MG63 (cell line): ENCODE measurements around the gene IFT122. TPM values are rescaled to one million over a fixed set of nuclear protein-coding genes. Genes with fewer than 3 reads are reported as not detected.
"Not testable (repeated sequence)": the region's sequence is repeated elsewhere in the genome, so short reads cannot be mapped to it uniquely, and the experiment has no call there.

Experiments used
- DNase-seq: peaks from one replicate; pipeline ENCODE4 v3.0.0-alpha.2; 2020
- H3K27me3 ChIP-seq: fragments of 250-450 bp; sonication (Bioruptor Pico); 2 replicates; pipeline ENCODE4 v1.5.1; 2020; ENCODE audit warnings: mild to moderate bottlenecking, moderate library complexity
- H3K36me3 ChIP-seq: fragments of 250-450 bp; sonication (Bioruptor Pico); 2 replicates; pipeline ENCODE4 v1.5.1; 2020; ENCODE audit warnings: mild to moderate bottlenecking, moderate library complexity
- H3K4me3 ChIP-seq: fragments of 250-450 bp; sonication (Bioruptor Pico); 2 replicates; pipeline ENCODE4 v1.5.1; 2020; ENCODE audit warnings: mild to moderate bottlenecking, moderate library complexity
- H3K9me3 ChIP-seq: fragments of 250-450 bp; sonication (Bioruptor Pico); 2 replicates; pipeline ENCODE4 v1.5.1; 2020; ENCODE audit warnings: mild to moderate bottlenecking, moderate library complexity
- total RNA-seq: library from RNA; depleted of rRNA; stranded (reverse); fragments of >200 nt; shearing (Covaris generic); gene quantifications from 2 replicates; pipeline ENCODE4 v1.2.3, GENCODE V29; 2014; ENCODE audit warnings: low replicate concordance

The IFT122 gene
- total RNA-seq, 1 experiment from 2014 or later = 25.3 TPM

DNA sequence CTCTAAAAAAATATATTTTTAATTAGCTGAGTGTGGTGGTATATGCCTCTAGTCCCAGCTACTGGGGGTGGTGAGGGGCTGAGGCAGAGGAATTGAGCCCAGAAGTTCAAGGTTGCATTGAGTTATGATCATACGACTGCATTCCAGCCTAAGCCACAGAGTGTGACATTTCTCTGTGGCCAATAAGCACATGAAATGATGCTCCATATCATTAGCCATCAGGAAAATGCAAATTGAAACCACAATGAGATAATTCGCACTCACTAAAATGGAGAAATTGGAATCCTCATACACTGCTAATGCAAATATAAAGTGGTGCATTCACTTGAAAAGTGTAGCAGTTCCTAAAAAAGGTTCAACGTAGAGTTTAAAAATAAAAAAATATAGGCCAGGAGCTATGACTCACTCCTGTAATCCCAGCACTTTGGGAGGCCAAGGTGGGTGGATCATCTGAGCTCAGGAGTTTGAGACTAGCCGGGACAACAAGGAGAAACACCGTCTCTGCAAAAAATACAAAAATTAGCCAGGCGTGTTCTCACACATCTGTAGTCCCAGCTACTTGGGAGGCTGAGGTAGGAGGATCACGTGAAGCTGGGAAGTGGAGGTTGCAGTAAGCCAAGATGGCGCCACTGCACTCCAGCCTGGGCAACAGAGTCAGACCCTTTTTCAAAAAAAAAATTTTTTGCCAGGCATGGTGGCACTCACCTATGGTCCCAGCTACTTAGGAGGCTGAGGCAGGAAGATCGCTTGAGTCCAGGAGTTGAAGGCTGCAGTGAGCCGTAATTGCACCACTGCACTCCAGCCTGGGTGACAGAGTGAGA lies 35.2 kb downstream of the IFT122 start:
- H3K36me3 ChIP-seq = peaks cover 50% of the 10 kb centered on the region
- H3K9me3 ChIP-seq = no peaks in the 10 kb centered on the region
- no peak for DNase-seq
- H3K27me3 ChIP-seq = no peaks in the 10 kb centered on the region
- no peak overlapping the region for H3K4me3 ChIP-seq

GRCh38 chr3:129475863-129476262 lies 35.8 kb downstream of the IFT122 start:
- H3K27me3 ChIP-seq = no peaks in the 10 kb centered on the region
- DNase-seq = no peak
- peaks cover 54% of the 10 kb centered on the region for H3K36me3 ChIP-seq
- H3K9me3 ChIP-seq = no peaks in the 10 kb centered on the region
- H3K4me3 ChIP-seq = no peak overlapping the region

GRCh38 chr3:129476586-129476985 lies 36.6 kb downstream of the IFT122 start:
- peaks cover 53% of the 10 kb centered on the region for H3K36me3 ChIP-seq
- H3K4me3 ChIP-seq = no peak overlapping the region
- DNase-seq = no peak

DNA sequence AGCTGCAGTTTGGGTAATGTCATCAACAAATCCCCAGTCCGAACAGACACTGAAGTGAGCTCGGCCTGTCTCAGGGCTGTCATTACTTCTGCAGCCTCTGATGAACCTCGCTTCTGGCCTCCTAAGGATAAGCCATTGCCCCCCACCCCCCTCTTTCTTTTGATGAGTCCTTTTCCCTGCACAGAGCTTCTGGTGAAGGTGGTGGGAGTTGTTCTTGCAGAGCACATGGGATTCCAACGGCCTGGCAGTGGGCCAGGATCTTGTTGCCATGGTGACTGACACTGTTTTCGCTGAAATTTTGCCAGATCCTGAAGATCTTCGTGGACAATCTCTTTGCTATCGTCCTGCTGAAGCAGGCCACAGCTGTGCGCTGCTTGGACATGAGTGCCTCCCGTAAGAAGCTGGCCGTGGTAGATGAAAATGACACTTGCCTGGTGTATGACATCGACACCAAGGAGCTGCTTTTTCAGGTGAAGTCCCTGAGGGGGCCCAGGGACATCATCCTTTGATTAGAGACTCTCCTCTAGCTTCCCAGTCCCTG lies 41.3 kb downstream of the IFT122 start:
- DNase-seq, H3K4me3 ChIP-seq, H3K9me3 ChIP-seq, H3K27me3 ChIP-seq: not testable (repeated sequence)
- peaks cover 55% of the 10 kb centered on the region for H3K36me3 ChIP-seq

More at GRCh38 chr3:129476586-129476985, 36.6 kb downstream of the IFT122 start:
- Histone ChIP-seq H3K9me3 (no peaks in the 10 kb centered on the region), H3K27me3 (no peaks in the 10 kb centered on the region)

DNA sequence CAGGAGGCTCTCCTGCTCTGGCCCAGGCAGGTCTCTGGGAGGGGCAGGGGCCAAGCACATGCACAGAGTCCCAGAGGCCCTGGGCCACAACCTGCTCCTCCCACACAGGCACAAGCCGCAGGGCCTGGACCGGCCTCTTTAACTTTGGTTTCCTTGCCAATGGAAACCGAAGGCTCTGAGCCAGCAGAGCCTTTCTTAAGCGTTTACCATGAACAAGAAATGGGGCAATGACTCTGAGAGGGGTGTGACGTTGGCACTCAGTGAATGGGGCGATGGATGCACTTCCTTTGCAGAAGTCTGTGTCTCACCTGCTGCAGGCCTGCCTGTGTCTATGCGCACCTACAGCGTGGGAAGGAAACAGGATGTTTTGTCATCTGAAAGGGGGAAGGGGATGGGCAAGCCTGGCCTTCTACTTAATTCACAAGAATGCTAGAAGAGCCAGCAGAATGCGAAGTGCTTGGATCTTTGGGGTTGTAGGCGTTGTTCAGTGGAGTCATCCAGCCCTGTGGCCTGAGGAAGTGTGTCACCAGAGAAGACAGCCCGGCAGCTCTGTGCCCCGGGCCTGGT lies 41.8 kb downstream of the IFT122 start:
- H3K9me3 ChIP-seq = no peaks in the 10 kb centered on the region
- H3K27me3 ChIP-seq = no peaks in the 10 kb centered on the region
- no peak overlapping the region for H3K4me3 ChIP-seq
- no peak for DNase-seq
- H3K36me3 ChIP-seq = peaks cover 53% of the 10 kb centered on the region

GRCh38 chr3:129482721-129483120 lies 42.7 kb downstream of the IFT122 start:
- DNase-seq = no peak
- peaks cover 45% of the 10 kb centered on the region for H3K36me3 ChIP-seq
- no peaks in the 10 kb centered on the region for H3K9me3 ChIP-seq
- no peak overlapping the region for H3K4me3 ChIP-seq
- no peaks in the 10 kb centered on the region for H3K27me3 ChIP-seq

GRCh38 chr3:129483870-129484269 lies 43.8 kb downstream of the IFT122 start:
- Histone ChIP-seq H3K9me3 (no peaks in the 10 kb centered on the region), H3K4me3 (no peak overlapping the region), H3K27me3 (no peaks in the 10 kb centered on the region), H3K36me3 (peaks cover 35% of the 10 kb centered on the region)
- DNase-seq = no peak

- H3K27me3 ChIP-seq, H3K9me3 ChIP-seq, H3K4me3 ChIP-seq, DNase-seq: not testable (repeated sequence)
- H3K36me3 ChIP-seq = peaks cover 25% of the 10 kb centered on the region
Measured at GRCh38 chr3:129485146-129485545, 45.1 kb downstream of the IFT122 start.

DNA sequence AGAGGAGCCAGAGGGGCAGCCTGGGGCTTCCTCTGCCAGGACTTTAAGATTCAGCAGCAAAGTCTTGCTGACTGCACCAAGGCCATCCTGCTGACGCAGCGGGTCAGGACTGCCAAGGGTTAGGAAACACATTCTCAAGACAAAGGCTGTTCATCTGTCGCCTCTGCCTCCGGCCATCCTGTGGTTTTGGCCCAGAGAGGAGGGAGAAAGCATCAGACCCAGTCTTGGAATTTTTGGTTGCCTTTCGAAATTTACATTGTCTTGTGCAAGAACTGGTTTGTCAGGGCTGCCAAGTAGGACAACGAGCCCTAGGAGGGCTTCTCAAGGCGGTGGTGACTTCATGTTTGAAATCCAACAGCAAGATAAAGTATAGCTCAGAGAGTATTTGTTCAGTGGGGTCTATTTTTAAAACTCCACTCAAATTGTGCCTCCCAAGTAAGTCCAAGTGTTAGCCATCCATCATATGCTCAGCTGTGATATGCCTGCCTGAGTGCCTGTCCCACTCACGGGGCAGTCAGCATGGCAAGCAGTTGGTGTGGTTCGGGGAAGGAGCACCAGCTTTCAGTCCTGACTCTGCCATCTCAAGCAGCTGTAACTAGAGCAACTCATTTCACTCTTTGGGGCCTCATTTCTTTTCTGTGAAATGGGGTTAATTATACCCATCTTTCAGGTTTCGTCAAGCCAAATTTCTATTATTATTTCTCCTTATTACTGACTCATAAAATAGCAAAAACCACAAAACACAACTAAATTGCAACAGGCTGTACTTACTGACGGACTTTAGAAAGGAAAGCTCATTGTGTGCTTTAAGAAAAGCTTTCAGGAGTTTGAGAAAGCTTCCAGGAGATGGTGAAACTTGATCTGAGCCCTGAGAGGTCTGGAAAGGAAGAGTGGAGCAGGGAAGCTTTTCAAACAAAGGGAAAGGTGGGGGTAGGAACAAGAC lies 46.0 kb downstream of the IFT122 start:
- no peak overlapping the region for H3K4me3 ChIP-seq
- DNase-seq = peak; percentile 95
- no peaks in the 10 kb centered on the region for H3K9me3 ChIP-seq
- peaks cover 22% of the 10 kb centered on the region for H3K36me3 ChIP-seq
- no peaks in the 10 kb centered on the region for H3K27me3 ChIP-seq

DNA sequence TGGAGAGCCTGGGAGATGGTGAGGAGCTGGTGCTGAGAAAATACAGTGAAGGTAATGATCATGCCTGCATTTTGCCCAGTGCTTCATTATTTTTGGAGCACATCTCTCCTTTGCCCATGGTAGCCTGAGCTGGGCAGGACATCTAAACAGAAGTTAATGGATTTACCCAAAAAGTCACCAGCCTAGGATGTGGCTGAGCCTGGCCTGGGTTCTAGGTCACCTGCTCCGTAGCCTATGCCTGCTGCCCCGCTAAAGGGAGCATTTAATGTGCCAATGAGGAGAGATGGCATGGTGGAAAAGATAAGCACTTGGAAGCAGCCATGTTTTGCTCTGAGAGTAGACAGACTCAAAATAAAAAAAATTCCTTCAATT lies 46.6 kb downstream of the IFT122 start:
- DNase-seq = no peak
- Histone ChIP-seq H3K9me3 (no peaks in the 10 kb centered on the region), H3K36me3 (peaks cover 22% of the 10 kb centered on the region), H3K4me3 (no peak overlapping the region), H3K27me3 (no peaks in the 10 kb centered on the region)

DNA sequence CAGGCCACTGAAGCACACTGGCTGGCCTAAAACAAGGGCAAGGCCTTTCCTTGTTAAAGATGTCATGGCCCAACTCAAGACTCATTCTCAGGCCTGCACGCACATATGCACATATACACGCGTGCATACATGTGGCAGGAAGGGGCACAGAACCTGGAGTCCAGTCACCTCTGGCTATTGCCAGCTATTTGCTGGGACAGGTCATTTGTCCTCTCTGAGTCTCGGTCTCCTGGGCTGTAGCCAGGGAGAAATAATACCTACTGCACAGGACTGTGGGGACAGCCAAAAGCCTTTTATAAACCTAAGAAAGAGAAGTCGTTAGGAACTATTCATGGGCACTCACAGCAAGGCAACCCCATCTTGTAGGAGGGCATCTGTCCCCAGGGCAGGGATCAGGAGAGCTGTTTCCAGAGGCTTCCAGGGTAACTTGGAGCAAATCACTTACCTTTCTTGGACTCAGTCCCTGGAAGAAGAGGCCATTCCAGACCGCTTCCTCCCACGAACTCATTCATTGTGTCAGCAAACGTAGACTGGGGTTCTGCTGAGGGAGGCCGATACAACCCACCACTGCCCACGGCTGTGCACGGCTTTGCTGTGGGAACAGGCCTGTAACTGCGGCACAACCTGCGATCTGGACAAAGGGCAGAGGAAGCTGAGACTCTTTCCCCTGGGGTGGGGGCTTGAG lies 47.3 kb downstream of the IFT122 start:
- no peak for DNase-seq

DNA sequence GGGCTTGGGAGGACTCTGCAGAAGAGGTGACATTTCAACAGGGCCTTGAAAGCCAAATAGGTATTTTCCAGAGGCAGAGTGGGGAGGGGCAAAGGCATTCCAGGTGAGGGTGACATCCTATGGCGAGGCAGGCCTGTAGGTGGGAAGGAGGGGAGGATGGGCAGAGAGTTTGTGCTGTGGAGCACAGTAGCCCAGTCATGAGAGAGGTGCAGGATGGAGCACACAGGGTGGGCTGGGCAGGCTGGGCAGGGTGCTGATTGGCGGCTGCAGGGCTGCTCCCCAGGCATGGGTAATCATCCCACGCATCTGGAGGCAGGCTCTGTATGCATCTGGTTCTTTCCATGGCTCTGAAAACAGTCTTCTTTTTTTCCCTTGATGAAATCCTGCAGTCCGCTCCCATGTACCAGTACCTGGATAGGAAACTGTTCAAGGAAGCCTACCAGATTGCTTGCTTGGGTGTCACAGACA lies 47.9 kb downstream of the IFT122 start:
- DNase-seq, H3K9me3 ChIP-seq, H3K27me3 ChIP-seq, H3K4me3 ChIP-seq: not testable (repeated sequence)
- H3K36me3 ChIP-seq = peaks cover 24% of the 10 kb centered on the region

More for the DNA sequence above, 47.3 kb downstream of the IFT122 start:
- Histone ChIP-seq H3K36me3 (peaks cover 23% of the 10 kb centered on the region), H3K4me3 (no peak overlapping the region), H3K27me3 (no peaks in the 10 kb centered on the region), H3K9me3 (no peaks in the 10 kb centered on the region)

DNA sequence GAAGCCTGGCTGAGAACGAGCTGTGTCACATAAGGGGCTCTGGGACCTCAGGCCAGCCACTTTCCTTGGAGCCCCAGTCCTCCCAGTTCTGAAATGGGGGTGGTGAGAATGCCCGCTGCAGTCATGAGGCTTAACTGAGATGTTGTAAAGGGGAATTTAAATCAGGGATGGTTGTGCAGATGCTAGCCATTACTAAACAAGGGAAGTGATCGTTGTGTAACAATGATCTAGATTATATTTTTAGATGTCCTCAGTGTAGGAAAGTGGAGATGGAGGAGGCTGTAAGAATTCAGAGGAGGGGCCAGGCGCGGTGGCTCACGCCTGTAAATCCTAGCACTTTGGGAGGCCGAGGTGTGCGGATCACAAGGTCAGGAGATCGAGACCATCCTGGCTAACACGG lies 49.2 kb downstream of the IFT122 start:
- H3K9me3 ChIP-seq, DNase-seq: not testable (repeated sequence)

DNA sequence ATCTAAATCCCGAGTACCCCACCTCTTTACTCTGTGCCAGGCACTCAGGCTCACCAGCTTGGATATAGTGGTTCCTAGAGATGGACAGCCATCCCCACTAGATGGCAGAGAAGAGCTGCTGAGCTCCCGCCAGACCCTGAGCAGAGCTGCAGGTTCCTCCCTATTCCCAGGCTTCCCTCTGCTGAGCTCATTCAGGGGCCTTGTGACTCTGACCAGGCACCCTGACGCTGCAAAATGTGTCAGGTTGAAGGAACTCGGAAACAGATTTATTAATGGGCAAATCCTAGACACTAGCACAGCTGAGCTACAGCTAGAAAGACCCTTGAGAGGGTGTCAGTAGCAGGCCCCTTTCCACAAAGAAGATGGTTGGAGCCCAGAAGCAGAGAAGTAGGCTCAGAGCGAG lies 50.2 kb downstream of the IFT122 start:
- DNase-seq = peak; percentile 82
- H3K36me3 ChIP-seq = peaks cover 30% of the 10 kb centered on the region
- no peaks in the 10 kb centered on the region for H3K27me3 ChIP-seq
- H3K9me3 ChIP-seq = no peaks in the 10 kb centered on the region
- H3K4me3 ChIP-seq = no peak overlapping the region

More for the DNA sequence above, 49.2 kb downstream of the IFT122 start:
- H3K36me3 ChIP-seq = peaks cover 30% of the 10 kb centered on the region
- not testable (repeated sequence) for H3K4me3 ChIP-seq, H3K27me3 ChIP-seq

GRCh38 chr3:129491077-129491476 lies 51.1 kb downstream of the IFT122 start:
- not testable (repeated sequence) for H3K27me3 ChIP-seq, DNase-seq, H3K4me3 ChIP-seq, H3K9me3 ChIP-seq
- peaks cover 32% of the 10 kb centered on the region for H3K36me3 ChIP-seq

DNA sequence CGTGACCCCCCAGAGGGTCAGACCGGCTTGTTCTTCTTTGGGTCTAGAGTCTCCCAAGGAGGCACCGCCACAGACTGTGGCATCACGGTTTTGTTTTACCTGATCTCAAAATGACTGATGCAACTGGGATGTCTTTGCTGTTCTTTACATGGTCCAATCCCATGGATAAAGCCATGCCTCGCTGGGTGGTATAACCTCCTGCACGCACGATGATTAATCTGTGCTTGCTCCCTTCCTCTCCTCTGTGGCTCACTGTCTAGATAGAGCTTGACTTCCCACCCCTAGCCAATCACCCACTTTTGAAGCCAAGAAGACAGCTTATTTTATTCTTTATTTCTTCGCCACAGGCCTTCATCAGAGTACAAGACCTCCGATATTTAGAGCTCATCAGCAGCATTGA lies 51.8 kb downstream of the IFT122 start:
- no peak for DNase-seq
- Histone ChIP-seq H3K27me3 (no peaks in the 10 kb centered on the region), H3K36me3 (peaks cover 33% of the 10 kb centered on the region), H3K4me3 (no peak overlapping the region), H3K9me3 (no peaks in the 10 kb centered on the region)
